ENCODE data around the gene NISCH. TPM values are rescaled to one million over a fixed set of nuclear protein-coding genes. Genes with fewer than 3 reads are reported as not detected.

The NISCH gene
- total RNA-seq, 1 donor, result 75.8 TPM

DNA sequence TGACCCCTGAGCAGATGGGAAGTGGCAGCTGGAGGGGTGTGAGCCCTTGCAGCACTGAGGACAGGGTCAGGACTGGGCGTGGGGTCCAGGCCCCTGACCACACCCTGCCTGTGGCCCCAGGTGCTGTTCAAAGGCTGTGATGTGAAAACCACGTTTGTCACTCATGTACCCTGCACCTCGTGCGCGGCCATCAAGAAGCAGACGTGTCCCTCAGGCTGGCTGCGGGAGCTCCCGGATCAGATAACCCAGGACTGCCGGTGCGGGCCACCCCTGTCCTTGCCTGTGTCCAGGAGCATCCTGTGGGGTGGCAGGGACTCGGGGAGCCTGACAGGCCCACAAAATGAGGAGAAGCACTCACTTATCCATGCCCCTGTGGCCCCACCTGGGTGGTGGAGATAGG lies 45.6 kb downstream of the NISCH start:
- H3K27me3 ChIP-seq (ENCODE audit: insufficient read depth, low read length), result no peaks in the 10 kb centered on the region
- H3K4me1 ChIP-seq (ENCODE audit: insufficient read depth, low read length), result peaks cover 47% of the 10 kb centered on the region

DNA sequence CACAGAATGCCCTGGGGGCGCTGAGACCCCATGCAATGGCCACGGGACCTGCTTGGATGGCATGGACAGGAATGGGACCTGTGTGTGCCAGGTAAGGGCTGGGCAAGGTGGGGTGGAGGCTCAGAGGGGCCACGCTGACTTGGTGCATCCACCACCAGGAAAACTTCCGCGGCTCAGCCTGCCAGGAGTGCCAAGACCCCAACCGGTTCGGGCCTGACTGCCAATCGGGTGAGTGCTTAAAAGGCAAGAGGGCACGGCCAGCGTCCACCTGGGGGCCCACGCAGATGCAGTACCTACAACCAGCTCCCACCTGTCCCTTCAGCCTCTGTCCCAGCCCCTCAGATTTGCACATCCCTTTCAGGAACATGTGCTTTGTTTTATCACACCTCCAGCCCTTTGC lies 46.6 kb downstream of the NISCH start:
- no peak overlapping the region for H3K4me3 ChIP-seq (ENCODE audit: low read length)
- peaks cover 38% of the 10 kb centered on the region for H3K4me1 ChIP-seq (ENCODE audit: insufficient read depth, low read length)
- H3K9me3 ChIP-seq (ENCODE audit: low read depth, low read length), result no peaks in the 10 kb centered on the region
- H3K27me3 ChIP-seq (ENCODE audit: insufficient read depth, low read length), result no peaks in the 10 kb centered on the region

More for the DNA sequence above, 45.6 kb downstream of the NISCH start:
- H3K4me3 ChIP-seq (ENCODE audit: low read length), result no peak overlapping the region
- no peaks in the 10 kb centered on the region for H3K9me3 ChIP-seq (ENCODE audit: low read depth, low read length)

DNA sequence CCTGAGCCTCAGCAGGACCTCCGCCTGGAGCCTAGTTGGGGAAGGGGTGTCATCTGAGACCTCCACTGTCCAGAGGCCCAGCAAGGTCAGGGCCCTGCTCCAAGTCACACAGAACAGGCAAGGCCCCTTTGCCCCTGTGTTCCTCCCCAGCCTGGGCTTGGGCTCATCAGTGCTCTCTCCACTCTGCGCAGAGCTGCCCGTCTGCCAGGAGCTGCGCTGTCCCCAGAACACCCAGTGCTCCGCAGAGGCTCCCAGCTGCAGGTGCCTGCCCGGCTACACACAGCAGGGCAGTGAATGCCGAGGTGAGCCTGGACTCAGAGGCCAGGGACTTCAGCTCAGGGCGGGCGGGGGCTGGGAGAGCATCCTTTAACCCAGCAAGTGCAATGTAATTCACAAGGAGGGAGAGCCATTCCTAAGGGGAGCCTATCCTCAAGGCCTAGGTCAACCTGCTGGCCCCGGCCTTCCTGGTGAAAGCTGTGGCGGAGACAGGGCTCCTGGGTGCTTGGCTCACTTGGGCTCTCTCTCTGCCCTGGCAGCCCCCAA lies 47.5 kb downstream of the NISCH start:
- peaks cover 29% of the 10 kb centered on the region for H3K4me1 ChIP-seq (ENCODE audit: insufficient read depth, low read length)
- H3K4me3 ChIP-seq (ENCODE audit: low read length), result no peak overlapping the region
- H3K27me3 ChIP-seq (ENCODE audit: insufficient read depth, low read length), result no peaks in the 10 kb centered on the region
- no peaks in the 10 kb centered on the region for H3K9me3 ChIP-seq (ENCODE audit: low read depth, low read length)

GRCh38 chr3:52503788-52504424 lies 48.5 kb downstream of the NISCH start:
- Histone ChIP-seq H3K4me3 (ENCODE audit: low read length) (no peak overlapping the region), H3K27me3 (ENCODE audit: insufficient read depth, low read length) (no peaks in the 10 kb centered on the region), H3K9me3 (ENCODE audit: low read depth, low read length) (no peaks in the 10 kb centered on the region), H3K4me1 (ENCODE audit: insufficient read depth, low read length) (peaks cover 18% of the 10 kb centered on the region)

DNA sequence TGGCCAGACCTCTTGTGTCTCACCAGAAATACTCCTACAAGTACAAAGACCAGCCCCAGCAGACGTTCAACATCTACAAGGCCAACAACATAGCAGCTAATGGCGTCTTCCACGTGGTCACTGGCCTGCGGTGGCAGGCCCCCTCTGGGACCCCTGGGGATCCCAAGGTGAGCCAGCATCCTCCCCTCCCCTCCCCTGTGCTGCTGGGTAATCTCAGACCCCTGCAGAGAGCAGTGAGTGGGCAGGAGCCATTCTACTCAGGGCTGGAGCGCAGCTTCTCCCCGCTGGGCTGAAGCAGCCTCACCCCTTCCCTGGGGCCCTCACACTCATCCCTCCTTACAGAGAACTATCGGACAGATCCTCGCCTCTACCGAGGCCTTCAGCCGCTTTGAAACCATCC lies 49.6 kb downstream of the NISCH start:
- Histone ChIP-seq H3K27me3 (ENCODE audit: insufficient read depth, low read length) (no peaks in the 10 kb centered on the region), H3K4me3 (ENCODE audit: low read length) (no peak overlapping the region), H3K4me1 (ENCODE audit: insufficient read depth, low read length) (peaks cover 10% of the 10 kb centered on the region)

DNA sequence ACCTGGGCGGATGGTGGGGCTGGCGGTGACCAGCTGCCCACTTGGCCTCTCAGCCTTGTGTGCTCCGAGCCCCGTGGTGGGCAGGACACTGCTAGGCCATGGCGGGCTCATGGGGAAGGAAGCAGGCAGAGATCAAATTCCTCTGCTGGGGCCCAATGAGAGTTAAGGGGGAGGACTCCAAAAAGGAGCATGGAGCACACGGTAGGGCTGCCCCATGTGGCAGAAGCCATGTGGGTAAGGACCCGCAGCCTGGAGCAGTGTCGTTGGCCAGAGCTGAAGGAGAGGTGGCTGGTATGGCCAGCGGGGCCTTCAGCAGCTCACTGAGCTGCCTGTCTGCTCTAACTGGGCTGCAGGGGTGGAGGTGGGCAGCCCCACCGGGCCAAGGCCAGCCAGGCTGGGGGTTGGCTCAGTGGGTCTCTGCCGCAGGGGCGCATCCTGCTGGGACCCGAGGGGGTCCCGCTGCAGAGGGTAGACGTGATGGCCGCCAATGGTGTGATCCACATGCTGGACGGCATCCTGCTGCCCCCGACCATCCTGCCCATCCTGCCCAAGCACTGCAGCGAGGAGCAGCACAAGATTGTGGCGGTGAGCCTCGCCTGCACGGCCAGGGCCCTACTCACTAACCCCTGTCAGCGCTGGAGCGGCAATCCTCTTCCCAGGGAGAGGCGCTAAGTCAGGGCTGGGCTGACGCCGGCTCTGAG lies 51.0 kb downstream of the NISCH start:
- Histone ChIP-seq H3K9me3 (ENCODE audit: low read depth, low read length) (no peaks in the 10 kb centered on the region), H3K4me3 (ENCODE audit: low read length) (no peak overlapping the region), H3K4me1 (ENCODE audit: insufficient read depth, low read length) (no peaks in the 10 kb centered on the region), H3K27me3 (ENCODE audit: insufficient read depth, low read length) (no peaks in the 10 kb centered on the region)

More for the DNA sequence above, 49.6 kb downstream of the NISCH start:
- H3K9me3 ChIP-seq (ENCODE audit: low read depth, low read length), result no peaks in the 10 kb centered on the region

DNA sequence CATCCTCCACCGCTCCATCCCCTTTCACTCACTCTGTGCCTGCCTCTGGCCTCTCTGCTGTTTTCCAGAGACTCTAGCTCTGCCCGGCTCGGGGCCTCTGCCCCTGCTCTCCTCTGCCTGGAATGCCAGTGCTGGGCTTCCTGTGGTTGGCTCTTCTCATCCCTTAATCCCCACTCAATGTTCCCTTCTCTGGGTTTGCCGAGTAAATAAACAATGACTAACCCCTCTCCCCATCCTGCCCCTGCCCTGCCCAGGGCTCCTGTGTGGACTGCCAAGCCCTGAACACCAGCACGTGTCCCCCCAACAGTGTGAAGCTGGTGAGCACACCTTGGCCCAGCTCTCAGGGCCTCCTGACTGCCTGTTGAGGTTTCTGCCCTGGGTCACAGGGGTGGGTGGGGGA lies 52.0 kb downstream of the NISCH start:
- Histone ChIP-seq H3K27me3 (ENCODE audit: insufficient read depth, low read length) (no peaks in the 10 kb centered on the region), H3K4me1 (ENCODE audit: insufficient read depth, low read length) (no peaks in the 10 kb centered on the region), H3K4me3 (ENCODE audit: low read length) (no peak overlapping the region), H3K9me3 (ENCODE audit: low read depth, low read length) (no peaks in the 10 kb centered on the region)

GRCh38 chr3:52509753-52510328 lies 54.4 kb downstream of the NISCH start:
- no peak overlapping the region for H3K4me3 ChIP-seq (ENCODE audit: low read length)
- H3K4me1 ChIP-seq (ENCODE audit: insufficient read depth, low read length), result no peaks in the 10 kb centered on the region
- no peaks in the 10 kb centered on the region for H3K9me3 ChIP-seq (ENCODE audit: low read depth, low read length)
- H3K27me3 ChIP-seq (ENCODE audit: insufficient read depth, low read length), result no peaks in the 10 kb centered on the region

DNA sequence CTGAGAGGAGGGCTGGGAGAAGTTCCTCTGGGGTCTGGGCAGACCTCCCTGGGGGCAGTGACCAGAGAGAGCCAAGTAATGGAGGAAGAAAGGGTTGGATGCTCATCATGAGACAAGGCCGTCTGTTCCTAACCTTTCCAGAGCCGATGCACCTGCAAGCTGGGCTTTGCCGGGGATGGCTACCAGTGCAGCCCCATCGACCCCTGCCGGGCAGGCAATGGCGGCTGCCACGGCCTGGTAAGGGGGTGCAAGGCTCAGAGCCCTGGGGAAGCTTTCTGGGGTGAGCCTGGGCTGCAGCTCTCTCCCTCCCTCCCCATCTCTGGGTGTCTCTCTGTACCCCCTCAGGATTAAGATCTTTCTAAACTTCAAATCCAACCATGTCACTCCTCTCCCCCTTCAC lies 56.1 kb downstream of the NISCH start:
- H3K4me1 ChIP-seq (ENCODE audit: insufficient read depth, low read length), result no peaks in the 10 kb centered on the region

DNA sequence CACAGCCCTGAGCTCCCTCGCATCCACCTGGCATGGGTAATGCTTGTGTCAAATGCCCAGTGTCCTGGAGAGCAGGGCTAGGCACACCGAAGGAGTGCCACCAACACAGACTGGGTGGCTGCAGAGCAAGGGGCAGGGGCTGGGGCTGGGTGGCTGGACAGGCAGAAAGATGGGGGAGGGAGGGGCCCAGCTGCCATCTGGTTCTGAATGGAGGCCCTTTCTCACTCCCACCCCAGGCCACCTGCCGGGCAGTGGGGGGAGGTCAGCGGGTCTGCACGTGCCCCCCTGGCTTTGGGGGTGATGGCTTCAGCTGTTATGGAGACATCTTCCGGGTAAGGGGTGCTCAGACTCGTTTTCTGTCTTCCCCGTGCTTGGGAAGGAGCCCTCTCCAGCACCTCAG lies 56.7 kb downstream of the NISCH start:
- Histone ChIP-seq H3K4me3 (ENCODE audit: low read length) (no peak overlapping the region), H3K27me3 (ENCODE audit: insufficient read depth, low read length) (no peaks in the 10 kb centered on the region), H3K9me3 (ENCODE audit: low read depth, low read length) (no peaks in the 10 kb centered on the region), H3K4me1 (ENCODE audit: insufficient read depth, low read length) (no peaks in the 10 kb centered on the region)

More for the DNA sequence above, 56.1 kb downstream of the NISCH start:
- H3K4me3 ChIP-seq (ENCODE audit: low read length), result no peak overlapping the region
- no peaks in the 10 kb centered on the region for H3K9me3 ChIP-seq (ENCODE audit: low read depth, low read length)
- no peaks in the 10 kb centered on the region for H3K27me3 ChIP-seq (ENCODE audit: insufficient read depth, low read length)

DNA sequence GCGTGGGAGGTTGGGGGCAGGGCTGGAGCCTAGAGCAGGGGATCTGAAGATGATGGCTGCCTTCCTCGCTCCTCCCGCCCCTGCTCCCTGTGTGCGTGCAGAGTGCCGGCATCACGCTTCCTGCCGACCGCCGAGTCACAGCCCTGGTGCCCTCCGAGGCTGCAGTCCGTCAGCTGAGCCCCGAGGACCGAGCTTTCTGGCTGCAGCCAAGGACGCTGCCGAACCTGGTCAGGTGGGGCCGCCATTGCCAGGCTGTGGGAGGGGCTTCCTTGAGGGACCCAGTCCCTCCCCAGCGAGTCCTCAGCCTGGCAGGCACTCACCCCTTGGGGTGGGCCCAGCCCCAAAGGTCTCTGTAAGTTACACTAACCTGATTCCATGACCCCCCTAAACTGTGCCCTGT lies 57.3 kb downstream of the NISCH start:
- Histone ChIP-seq H3K4me3 (ENCODE audit: low read length) (no peak overlapping the region), H3K9me3 (ENCODE audit: low read depth, low read length) (no peaks in the 10 kb centered on the region), H3K27me3 (ENCODE audit: insufficient read depth, low read length) (no peaks in the 10 kb centered on the region), H3K4me1 (ENCODE audit: insufficient read depth, low read length) (no peaks in the 10 kb centered on the region)

- Histone ChIP-seq H3K4me1 (ENCODE audit: insufficient read depth, low read length) (no peaks in the 10 kb centered on the region), H3K9me3 (ENCODE audit: low read depth, low read length) (no peaks in the 10 kb centered on the region), H3K27me3 (ENCODE audit: insufficient read depth, low read length) (no peaks in the 10 kb centered on the region), H3K4me3 (ENCODE audit: low read length) (no peak overlapping the region)
These were observed 57.9 kb downstream of the NISCH start for GRCh38 chr3:52513281-52513680.

DNA sequence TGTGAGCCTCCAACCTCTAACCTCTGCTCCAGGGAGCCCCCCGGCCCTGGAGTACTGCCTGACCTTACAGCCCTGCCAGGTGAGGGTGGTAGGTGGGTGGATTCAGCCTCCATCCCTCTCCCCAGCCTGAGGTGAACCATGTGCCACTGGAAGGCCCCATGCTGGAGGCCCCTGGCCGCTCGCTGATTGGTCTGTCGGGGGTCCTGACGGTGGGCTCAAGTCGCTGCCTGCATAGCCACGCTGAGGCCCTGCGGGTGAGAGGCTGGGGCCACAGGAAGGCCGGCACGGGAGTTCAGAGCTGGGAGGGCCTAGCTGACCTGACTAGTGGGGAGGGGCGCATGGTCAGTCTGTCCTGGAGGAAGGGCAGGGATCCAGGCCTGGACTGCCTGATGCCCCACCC lies 59.2 kb downstream of the NISCH start:
- no peaks in the 10 kb centered on the region for H3K9me3 ChIP-seq (ENCODE audit: low read depth, low read length)
- H3K4me1 ChIP-seq (ENCODE audit: insufficient read depth, low read length), result no peaks in the 10 kb centered on the region
- no peaks in the 10 kb centered on the region for H3K27me3 ChIP-seq (ENCODE audit: insufficient read depth, low read length)
- no peak overlapping the region for H3K4me3 ChIP-seq (ENCODE audit: low read length)

DNA sequence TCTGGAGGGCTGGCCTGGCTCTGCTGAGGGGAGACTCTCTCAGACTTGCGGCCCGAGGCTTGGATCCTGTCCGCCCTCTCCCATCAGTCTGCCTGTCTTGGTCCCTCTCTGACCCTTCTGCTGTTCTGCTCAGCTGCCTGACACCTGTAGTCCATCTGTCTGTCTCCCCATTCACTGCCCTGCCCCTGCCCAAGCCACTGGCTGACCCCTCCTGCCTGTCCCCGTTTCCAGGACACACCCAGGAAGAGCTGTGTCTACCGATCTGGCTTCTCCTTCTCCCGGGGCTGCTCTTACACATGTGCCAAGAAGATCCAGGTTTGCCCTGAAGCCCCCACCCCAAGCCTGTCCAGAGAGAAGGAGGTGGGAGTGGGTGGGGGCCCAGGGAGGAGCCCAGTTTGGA lies 59.8 kb downstream of the NISCH start:
- no peaks in the 10 kb centered on the region for H3K9me3 ChIP-seq (ENCODE audit: low read depth, low read length)
- H3K4me3 ChIP-seq (ENCODE audit: low read length), result no peak overlapping the region
- H3K27me3 ChIP-seq (ENCODE audit: insufficient read depth, low read length), result no peaks in the 10 kb centered on the region
- H3K4me1 ChIP-seq (ENCODE audit: insufficient read depth, low read length), result no peaks in the 10 kb centered on the region

GRCh38 chr3:52516509-52517195 lies 61.2 kb downstream of the NISCH start:
- H3K27me3 ChIP-seq (ENCODE audit: insufficient read depth, low read length), result no peaks in the 10 kb centered on the region
- no peak overlapping the region for H3K4me3 ChIP-seq (ENCODE audit: low read length)
- no peaks in the 10 kb centered on the region for H3K4me1 ChIP-seq (ENCODE audit: insufficient read depth, low read length)
- no peaks in the 10 kb centered on the region for H3K9me3 ChIP-seq (ENCODE audit: low read depth, low read length)

Measured in mononuclear cell (primary cell).